ENCODE measurements around the gene BRSK2. TPM values are rescaled to one million over a fixed set of nuclear protein-coding genes. Genes with fewer than 3 reads are reported as not detected.

The BRSK2 gene
- total RNA-seq, 1 donor, result under 0.01 TPM

DNA sequence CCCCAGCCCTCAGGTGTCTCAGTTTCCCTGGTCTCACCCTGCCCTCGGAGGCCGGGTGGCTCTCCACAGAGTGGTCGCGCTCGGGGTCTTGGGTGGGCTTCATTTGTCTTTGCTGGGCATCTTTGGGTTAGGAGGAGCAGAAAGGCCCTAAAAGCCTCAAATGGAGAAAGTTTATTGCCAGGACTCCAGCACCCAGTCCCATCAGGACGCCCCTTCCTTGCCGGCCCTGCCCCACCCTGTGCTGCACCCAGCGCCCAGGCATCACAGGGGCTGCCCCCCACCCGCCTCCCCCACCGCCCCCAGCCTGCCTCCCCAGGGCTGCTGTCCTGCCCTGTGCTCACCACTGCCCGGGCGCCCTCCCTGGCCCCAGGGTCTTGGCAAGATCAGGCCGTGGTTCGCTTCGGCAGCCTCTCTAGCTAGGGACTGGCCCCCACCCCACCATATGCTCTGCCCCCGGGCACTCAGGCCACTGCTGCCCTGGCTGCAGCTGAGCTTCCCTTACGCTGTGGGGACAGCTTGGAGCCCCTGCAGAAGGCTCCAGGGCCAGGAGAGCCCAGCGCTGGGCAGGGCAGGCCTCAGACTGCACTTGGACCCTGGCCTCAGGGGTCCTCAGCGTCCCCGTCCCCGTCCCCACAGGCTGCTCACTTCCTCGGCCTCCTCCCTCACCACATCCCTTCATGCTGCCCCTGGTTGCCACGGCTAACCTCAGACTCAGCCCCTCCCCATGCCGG is 65.5 kb downstream of the BRSK2 start:
- TF ChIP-seq, protein P1, sequence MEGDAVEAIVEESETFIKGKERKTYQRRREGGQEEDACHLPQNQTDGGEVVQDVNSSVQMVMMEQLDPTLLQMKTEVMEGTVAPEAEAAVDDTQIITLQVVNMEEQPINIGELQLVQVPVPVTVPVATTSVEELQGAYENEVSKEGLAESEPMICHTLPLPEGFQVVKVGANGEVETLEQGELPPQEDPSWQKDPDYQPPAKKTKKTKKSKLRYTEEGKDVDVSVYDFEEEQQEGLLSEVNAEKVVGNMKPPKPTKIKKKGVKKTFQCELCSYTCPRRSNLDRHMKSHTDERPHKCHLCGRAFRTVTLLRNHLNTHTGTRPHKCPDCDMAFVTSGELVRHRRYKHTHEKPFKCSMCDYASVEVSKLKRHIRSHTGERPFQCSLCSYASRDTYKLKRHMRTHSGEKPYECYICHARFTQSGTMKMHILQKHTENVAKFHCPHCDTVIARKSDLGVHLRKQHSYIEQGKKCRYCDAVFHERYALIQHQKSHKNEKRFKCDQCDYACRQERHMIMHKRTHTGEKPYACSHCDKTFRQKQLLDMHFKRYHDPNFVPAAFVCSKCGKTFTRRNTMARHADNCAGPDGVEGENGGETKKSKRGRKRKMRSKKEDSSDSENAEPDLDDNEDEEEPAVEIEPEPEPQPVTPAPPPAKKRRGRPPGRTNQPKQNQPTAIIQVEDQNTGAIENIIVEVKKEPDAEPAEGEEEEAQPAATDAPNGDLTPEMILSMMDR (IDR thresholded peaks at IDR 0.05; ENCODE audit: insufficient read depth, low read depth, low read length), result no peak
- H3K4me3 ChIP-seq (ENCODE audit: low read depth, low read length), result no peak overlapping the region
- DNase-seq (ENCODE audit: low read depth), result no peak

DNA sequence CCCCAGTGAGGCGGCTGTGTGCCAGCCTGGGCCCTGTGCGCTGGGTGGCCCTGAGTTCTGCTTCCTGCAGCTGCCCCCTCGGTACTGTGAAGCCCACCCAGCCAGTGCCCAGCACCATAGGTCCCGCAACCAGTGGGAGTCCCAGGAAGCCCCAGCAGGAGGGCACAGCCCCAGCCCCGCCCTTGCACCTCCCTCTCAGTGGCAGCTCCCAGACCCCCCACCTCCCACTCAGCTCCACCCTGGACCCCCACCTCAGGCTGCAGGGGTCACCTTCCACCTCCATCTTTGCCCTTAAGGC is 66.0 kb downstream of the BRSK2 start:
- TF ChIP-seq, protein P1 (IDR thresholded peaks at IDR 0.05; ENCODE audit: insufficient read depth, low read depth, low read length), result no peak
- DNase-seq (ENCODE audit: low read depth), result no peak
- no peak overlapping the region for H3K4me3 ChIP-seq (ENCODE audit: low read depth, low read length)

- no peak for DNase-seq (ENCODE audit: low read depth)
- H3K4me3 ChIP-seq (ENCODE audit: low read depth, low read length), result no peak overlapping the region
- TF ChIP-seq, protein P1 (IDR thresholded peaks at IDR 0.05; ENCODE audit: insufficient read depth, low read depth, low read length), result no peak
Observed at GRCh38 chr11:1456176-1456575, 66.4 kb downstream of the BRSK2 start.

- H3K4me3 ChIP-seq (ENCODE audit: low read depth, low read length), result no peak overlapping the region
- no peak for DNase-seq (ENCODE audit: low read depth)
- TF ChIP-seq, protein P1 (IDR thresholded peaks at IDR 0.05; ENCODE audit: insufficient read depth, low read depth, low read length), result no peak
Observed at GRCh38 chr11:1456596-1457325, 67.0 kb downstream of the BRSK2 start.

DNA sequence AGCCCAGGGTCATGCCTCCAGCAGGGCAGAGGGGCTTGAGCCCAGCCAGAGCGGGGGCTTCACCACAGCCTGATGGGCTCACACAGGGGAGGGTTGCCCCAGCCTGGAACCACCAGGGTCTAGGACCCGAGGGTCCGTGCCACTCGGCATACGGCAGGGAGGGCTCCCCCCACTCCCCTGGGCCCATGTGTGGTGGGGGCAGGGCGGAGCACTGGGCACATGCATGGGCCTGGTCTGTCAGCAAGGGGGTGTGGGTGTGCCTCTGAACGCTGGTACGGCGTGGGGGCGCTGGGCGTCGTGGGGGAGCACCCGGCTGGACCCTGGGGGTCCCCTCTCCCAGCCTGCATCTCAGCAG is 67.6 kb downstream of the BRSK2 start:
- TF ChIP-seq, protein P1 (IDR thresholded peaks at IDR 0.05; ENCODE audit: insufficient read depth, low read depth, low read length), result no peak
- H3K4me3 ChIP-seq (ENCODE audit: low read depth, low read length), result no peak overlapping the region
- DNase-seq (ENCODE audit: low read depth), result no peak

DNA sequence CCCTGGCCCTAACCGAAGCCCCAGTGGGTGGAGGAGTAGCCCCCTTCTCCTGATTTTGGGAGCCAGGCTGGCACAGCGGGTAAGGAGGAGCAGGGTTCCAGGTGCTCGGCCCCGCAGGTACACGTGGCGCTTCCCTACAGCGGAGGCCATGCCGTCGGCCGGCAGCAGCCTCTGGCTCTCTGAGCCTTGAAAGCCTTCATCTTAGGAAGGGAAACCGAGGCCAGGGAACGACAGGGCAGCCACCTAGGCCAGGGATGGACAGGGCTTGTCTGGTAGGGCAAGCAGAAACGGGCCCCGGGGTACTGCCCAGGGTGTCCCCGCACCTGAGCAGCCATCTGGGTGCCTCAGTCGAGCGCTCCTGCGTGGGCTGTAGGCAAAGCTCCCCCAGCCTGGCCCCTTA is 68.1 kb downstream of the BRSK2 start:
- H3K4me3 ChIP-seq (ENCODE audit: low read depth, low read length), result no peak overlapping the region
- TF ChIP-seq, protein P1 (IDR thresholded peaks at IDR 0.05; ENCODE audit: insufficient read depth, low read depth, low read length), result no peak
- no peak for DNase-seq (ENCODE audit: low read depth)

Data from fibroblast of villous mesenchyme (primary cell).